ENCODE measurements around the gene ZBTB16.

DNA sequence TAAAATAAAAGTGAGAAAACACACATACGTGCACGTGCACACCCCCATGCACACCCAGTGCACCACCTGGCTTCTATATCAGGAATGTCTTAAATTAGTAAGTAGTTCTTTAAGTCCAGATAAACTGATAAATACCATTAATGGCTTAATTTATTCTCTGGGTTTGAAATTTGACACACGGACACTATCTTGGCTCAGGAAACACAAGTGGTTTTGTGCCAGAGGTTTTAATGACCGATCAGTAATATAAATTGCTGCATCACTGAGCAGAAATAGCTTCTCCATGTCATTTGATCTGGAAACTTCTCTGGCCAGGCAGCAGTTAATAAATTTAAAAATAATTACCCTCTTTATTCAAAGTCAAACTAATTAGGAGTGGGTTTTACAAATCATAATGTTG, 135.2 kb downstream of the ZBTB16 start:
- no peak for TF ChIP-seq POLR2AphosphoS5 (IDR thresholded peaks at IDR 0.05; ENCODE audit: borderline replicate concordance, low read depth, low read length)
- no peak for TF ChIP-seq EZH2 (IDR thresholded peaks at IDR 0.05)
